Endothelial cell of umbilical vein (primary cell): Measurements from ENCODE around the gene SKOR1. TPM values are rescaled to one million over a fixed set of nuclear protein-coding genes. Genes with fewer than 3 reads are reported as not detected.

ENCODE experiments used
- BruUV-seq: library from RNA; stranded (reverse); fragments of 400-500 nt; replicated peaks from 2 replicates; lab custom pipeline; 2021; lab: Mats Ljungman, UMichigan
- CTCF ChIA-PET: fragments of 300-600, 350-600 bp; sonication (Branson Sonifier 250); formaldehyde crosslinking; loops from one replicate; lab custom pipeline; 2021; ENCODE audit warnings: antibody characterized with exemption, inconsistent platforms; lab: Charles Lee
- POLR2A ChIA-PET: fragments of 300-600, 350-600 bp; sonication (Branson Sonifier 250); formaldehyde crosslinking; loops from one replicate; lab custom pipeline; 2021; ENCODE audit warnings: antibody characterized with exemption, inconsistent platforms; lab: Charles Lee
- DNase-seq: peaks from one replicate; pipeline ENCODE4 v3.0.0-alpha.2; 2011; ENCODE audit warnings: low read depth, low spot score
- FAIRE-seq: peaks from 2 replicates; lab custom pipeline; 2011; peaks lifted over from hg19 to GRCh38; lab: Jason Lieb, UNC
- H2AFZ ChIP-seq: 2 replicates; pipeline ENCODE4 v1.6.0; 2012; ENCODE audit warnings: low read depth, low read length, control low read depth, inconsistent platforms
- H3K27ac ChIP-seq: 2 replicates; pipeline ENCODE4 v1.5.1; 2011; ENCODE audit warnings: low read depth, mild to moderate bottlenecking, control low read depth, low read length, moderate library complexity; ENCODE audit not compliant: insufficient read depth
- H3K27me3 ChIP-seq, 2 experiments: 2 replicates each; pipeline versions ENCODE4 v1.6.0 to v1.6.1; 2011; ENCODE audit warnings: low read length in 2 of 2, mixed read lengths in 1 of 2; ENCODE audit not compliant: control insufficient read depth in 2 of 2, insufficient read depth in 2 of 2
- H3K36me3 ChIP-seq, 2 experiments: 2 replicates in 1 of 2; 3 replicates in 1 of 2; pipeline ENCODE4 v1.5.1; 2011; ENCODE audit warnings: low read length in 2 of 2, mild to moderate bottlenecking in 1 of 2, moderate library complexity in 1 of 2; ENCODE audit not compliant: control insufficient read depth in 2 of 2, insufficient read depth in 2 of 2; ENCODE audit errors: extremely low read depth in 1 of 2
- H3K4me1 ChIP-seq: 3 replicates; pipeline ENCODE4 v1.5.1; 2011; ENCODE audit warnings: mild to moderate bottlenecking, low read length; ENCODE audit not compliant: control insufficient read depth, insufficient read depth; ENCODE audit errors: extremely low read depth
- H3K4me2 ChIP-seq: 2 replicates; pipeline ENCODE4 v1.6.1; 2011; ENCODE audit warnings: low read length, control low read depth, mixed read lengths; ENCODE audit not compliant: insufficient read depth
- H3K4me3 ChIP-seq, 3 experiments: fragments of 200-600 bp in 1 of 3; sonication (generic), shearing (Covaris generic) in 1 of 3; replicated peaks in 1 of 3; 2 replicates each; pipeline ENCODE4 v1.5.1; 2011 to 2016; ENCODE audit warnings: control low read depth in 3 of 3, low read length in 3 of 3, mild to moderate bottlenecking in 2 of 3, inconsistent platforms in 1 of 3, low read depth in 1 of 3, moderate library complexity in 1 of 3; ENCODE audit not compliant: insufficient read depth in 1 of 3
- H3K79me2 ChIP-seq: 2 replicates; pipeline ENCODE4 v1.6.0; 2012; ENCODE audit warnings: low read length, inconsistent platforms; ENCODE audit not compliant: control insufficient read depth, insufficient read depth
- H3K9ac ChIP-seq: replicated peaks from 2 replicates; pipeline ENCODE3; 2011; ENCODE audit warnings: low read length, control low read depth; ENCODE audit not compliant: insufficient read depth; ENCODE audit errors: extremely low read depth
- H3K9me1 ChIP-seq: replicated peaks from 3 replicates; pipeline ENCODE4 v1.6.0; 2011; ENCODE audit warnings: mild to moderate bottlenecking, low read length; ENCODE audit not compliant: control insufficient read depth, insufficient read depth; ENCODE audit errors: extremely low read depth
- H3K9me3 ChIP-seq: replicated peaks from 2 replicates; pipeline ENCODE4 v1.5.1; 2012; ENCODE audit warnings: low read length, inconsistent platforms; ENCODE audit not compliant: control insufficient read depth, insufficient read depth
- H4K20me1 ChIP-seq: replicated peaks from 2 replicates; pipeline ENCODE3; 2011; ENCODE audit warnings: mild to moderate bottlenecking, low read length; ENCODE audit not compliant: control insufficient read depth, insufficient read depth; ENCODE audit errors: extremely low read depth
- EZH2 ChIP-seq: IDR thresholded peaks from 2 replicates; pipeline ENCODE4 v1.6.1; 2012; ENCODE audit warnings: borderline replicate concordance, low read depth, mild to moderate bottlenecking, moderate library complexity, low read length, inconsistent platforms; ENCODE audit not compliant: severe bottlenecking
- FOS ChIP-seq: IDR thresholded peaks from 2 replicates; pipeline ENCODE4 v1.6.1; 2011; ENCODE audit warnings: mild to moderate bottlenecking, low read length, moderate library complexity, borderline replicate concordance; ENCODE audit not compliant: insufficient read depth
- GATA2 ChIP-seq: IDR thresholded peaks from 2 replicates; pipeline ENCODE4 v1.7.0; 2011; ENCODE audit warnings: low read depth, mild to moderate bottlenecking, moderate library complexity, mixed read lengths, low read length; ENCODE audit not compliant: insufficient read length, insufficient read depth
- JUN ChIP-seq: IDR thresholded peaks from 2 replicates; pipeline ENCODE4 v1.6.1; 2011; ENCODE audit warnings: borderline replicate concordance, low read depth; ENCODE audit not compliant: insufficient read length, insufficient read depth
- MYC ChIP-seq: IDR thresholded peaks from one replicate; pipeline ENCODE4 v1.6.1; 2011; ENCODE audit warnings: mild to moderate bottlenecking, low read depth, low read length
- POLR2A ChIP-seq: IDR thresholded peaks from 2 replicates; pipeline ENCODE4 v1.6.1; 2012; ENCODE audit warnings: low read depth, mild to moderate bottlenecking, control low read depth, low read length
- POLR2AphosphoS5 ChIP-seq: IDR thresholded peaks from 2 replicates; pipeline ENCODE4 v1.6.1; 2012; ENCODE audit warnings: low read depth, mild to moderate bottlenecking, control low read depth, low read length, moderate library complexity; ENCODE audit not compliant: insufficient read depth
- dilution Hi-C: fragments of 300-500 bp; cut with MboI; formaldehyde crosslinking; loops from one replicate; pipeline ENCODE4 v1.15.0; 2019; ENCODE audit warnings: low sequenced_read_pairs; ENCODE audit not compliant: extremely low pct_ligation_motif_present
- intact Hi-C: fragments of 100-400 bp; cut with micrococcal nuclease; formaldehyde crosslinking; loops from one replicate; pipeline ENCODE4 v1.10.0; 2022
- polyA plus RNA-seq, 4 experiments: library from polyadenylated mRNA; depleted of rRNA in 3 of 4; stranded (reverse) in 3 of 4; unstranded in 1 of 4; fragments of >200 nt; gene quantifications; 2 replicates each; pipeline versions ENCODE4 v1.2.1 to v1.2.3, GENCODE V29; 2011 to 2012; ENCODE audit warnings: missing spikeins in 1 of 4
- total RNA-seq: library from RNA; stranded (reverse); gene quantifications from 2 replicates; pipeline ENCODE4 v1.2.3, GENCODE V29; 2021
- TF ChIP-seq, protein P1 (sequence below): IDR thresholded peaks from 2 replicates; pipeline ENCODE4 v1.6.1; 2011; ENCODE audit not compliant: insufficient read depth, insufficient read length
- TF ChIP-seq, protein P2 (sequence below), 2 donors: IDR thresholded peaks; 1 replicate in 1 of 2; 2 replicates in 1 of 2; pipeline ENCODE4 v1.5.1; 2011; ENCODE audit warnings: low read length in 2 of 2, mild to moderate bottlenecking in 2 of 2, moderate library complexity in 2 of 2, control low read depth in 1 of 2, inconsistent platforms in 1 of 2, low read depth in 1 of 2; ENCODE audit not compliant: insufficient read depth in 1 of 2; ENCODE audit errors: extremely low read depth in 1 of 2

Gene SKOR1
- total and polyA plus RNA-seq, 2 donors (not counting 3 experiments of a cell fraction or from before 2014, with no cell fraction given) = 0.06 to 0.15 TPM

DNA sequence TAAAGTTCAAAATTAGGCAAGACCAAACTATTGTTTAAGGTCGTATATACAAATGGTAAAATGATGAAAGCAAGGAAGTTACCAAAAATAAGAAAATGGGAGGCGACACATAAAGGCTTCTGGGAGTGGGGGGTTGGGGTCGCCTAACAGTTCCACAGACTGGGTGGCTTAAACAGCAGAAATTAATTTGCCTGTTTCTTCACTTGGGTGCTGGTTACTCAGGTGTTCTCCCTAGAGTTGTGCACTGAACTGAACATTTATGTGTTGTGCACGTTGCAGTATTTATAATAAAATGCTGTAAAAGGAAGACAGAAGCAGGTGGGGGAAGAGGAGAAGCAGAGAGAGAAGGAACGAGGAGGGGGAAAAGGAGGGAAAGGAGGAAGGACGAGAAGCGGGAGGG, 25.0 kb downstream of the SKOR1 start:
- no TSS peak for BruUV-seq
- TF ChIP-seq EZH2 = no peak
- TF ChIP-seq FOS = no peak
- TF ChIP-seq POLR2AphosphoS5 = no peak

DNA sequence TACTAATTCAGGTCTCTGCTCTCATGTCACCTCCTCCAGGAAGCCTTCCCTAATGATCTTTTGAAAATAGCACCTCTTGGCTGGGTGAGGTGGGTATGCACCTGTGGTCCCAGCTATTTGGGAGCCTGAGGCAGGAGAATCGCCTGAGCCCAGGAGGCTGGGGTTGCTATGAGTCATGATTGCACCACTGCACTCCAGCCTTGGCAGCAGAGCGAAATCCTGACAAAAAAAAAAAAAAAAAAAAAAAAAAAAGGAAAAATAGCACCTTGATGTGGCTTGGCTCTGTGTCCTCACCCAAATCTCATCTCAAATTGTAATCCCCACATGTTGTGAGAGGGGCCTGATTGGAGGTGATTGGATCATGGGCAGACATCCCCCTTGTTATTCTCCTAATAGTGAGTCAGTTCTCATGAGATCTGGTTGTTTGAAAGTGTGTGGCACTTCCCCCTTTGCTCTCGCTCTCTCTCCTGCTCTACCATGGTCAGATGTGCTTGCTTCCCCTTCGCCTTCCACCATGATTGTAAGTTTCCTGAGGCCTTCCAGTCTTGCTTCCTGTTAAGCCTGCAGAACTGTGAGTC, 25.8 kb downstream of the SKOR1 start:
- Histone ChIP-seq H3K27me3 (peaks cover 2 to 5% of the 10 kb centered on the region in 2 experiments), H3K27ac (no peak overlapping the region), H4K20me1 (no peaks in the 10 kb centered on the region), H3K9me3 (no peaks in the 10 kb centered on the region), H3K36me3 (no peaks in the 10 kb centered on the region), H3K4me3 (no peak overlapping the region), H3K4me2 (no peak overlapping the region), H3K79me2 (no peaks in the 10 kb centered on the region), H3K9ac (no peak overlapping the region), H3K4me1 (no peaks in the 10 kb centered on the region), H3K9me1 (no peaks in the 10 kb centered on the region), H2AFZ (no peak overlapping the region)
- ChIA-PET POLR2A (no interaction called here), CTCF (no interaction called here)
- no TSS peak for BruUV-seq
- no peak for DNase-seq
- TF ChIP-seq MYC = no peak
- no peak for TF ChIP-seq POLR2A
- TF ChIP-seq GATA2 = no peak
- TF ChIP-seq, protein P1, sequence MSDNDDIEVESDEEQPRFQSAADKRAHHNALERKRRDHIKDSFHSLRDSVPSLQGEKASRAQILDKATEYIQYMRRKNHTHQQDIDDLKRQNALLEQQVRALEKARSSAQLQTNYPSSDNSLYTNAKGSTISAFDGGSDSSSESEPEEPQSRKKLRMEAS = no peak
- TF ChIP-seq, protein P2, sequence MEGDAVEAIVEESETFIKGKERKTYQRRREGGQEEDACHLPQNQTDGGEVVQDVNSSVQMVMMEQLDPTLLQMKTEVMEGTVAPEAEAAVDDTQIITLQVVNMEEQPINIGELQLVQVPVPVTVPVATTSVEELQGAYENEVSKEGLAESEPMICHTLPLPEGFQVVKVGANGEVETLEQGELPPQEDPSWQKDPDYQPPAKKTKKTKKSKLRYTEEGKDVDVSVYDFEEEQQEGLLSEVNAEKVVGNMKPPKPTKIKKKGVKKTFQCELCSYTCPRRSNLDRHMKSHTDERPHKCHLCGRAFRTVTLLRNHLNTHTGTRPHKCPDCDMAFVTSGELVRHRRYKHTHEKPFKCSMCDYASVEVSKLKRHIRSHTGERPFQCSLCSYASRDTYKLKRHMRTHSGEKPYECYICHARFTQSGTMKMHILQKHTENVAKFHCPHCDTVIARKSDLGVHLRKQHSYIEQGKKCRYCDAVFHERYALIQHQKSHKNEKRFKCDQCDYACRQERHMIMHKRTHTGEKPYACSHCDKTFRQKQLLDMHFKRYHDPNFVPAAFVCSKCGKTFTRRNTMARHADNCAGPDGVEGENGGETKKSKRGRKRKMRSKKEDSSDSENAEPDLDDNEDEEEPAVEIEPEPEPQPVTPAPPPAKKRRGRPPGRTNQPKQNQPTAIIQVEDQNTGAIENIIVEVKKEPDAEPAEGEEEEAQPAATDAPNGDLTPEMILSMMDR (IDR thresholded peaks at IDR 0.05; ENCODE audit: extremely low read depth in 1 of 2, insufficient read depth in 1 of 2, low read depth in 1 of 2, low read length in 2 of 2) = no peak
- TF ChIP-seq JUN = no peak
- no peak for TF ChIP-seq EZH2
- no peak for TF ChIP-seq POLR2AphosphoS5
- TF ChIP-seq FOS = no peak
- dilution Hi-C loops (no loop called here), intact Hi-C loops (no loop called here)
- FAIRE-seq = no peak

More for the DNA sequence above, 25.0 kb downstream of the SKOR1 start:
- H3K27me3 ChIP-seq = peaks cover 2 to 5% of the 10 kb centered on the region in 2 experiments
- dilution Hi-C loops (no loop called here), intact Hi-C loops (no loop called here)
- H3K4me2 ChIP-seq = no peak overlapping the region
- no peaks in the 10 kb centered on the region for H3K36me3 ChIP-seq
- no peaks in the 10 kb centered on the region for H4K20me1 ChIP-seq
- no peaks in the 10 kb centered on the region for H3K79me2 ChIP-seq
- no peak overlapping the region for H2AFZ ChIP-seq
- H3K9ac ChIP-seq = no peak overlapping the region
- no peak for DNase-seq
- H3K9me3 ChIP-seq = no peaks in the 10 kb centered on the region
- H3K27ac ChIP-seq = no peak overlapping the region
- H3K4me1 ChIP-seq = no peaks in the 10 kb centered on the region
- H3K9me1 ChIP-seq = no peaks in the 10 kb centered on the region
- no peak for FAIRE-seq
- POLR2A ChIA-PET = no interaction called here
- CTCF ChIA-PET = interaction anchor here (0.9 kb wide), 1 partner anchor 304 kb away, joined by 3 read pairs; no protein-coding TSS in a partner anchor
- no peak overlapping the region for H3K4me3 ChIP-seq
